HepG2 (cell line): ENCODE results near the gene CCER1. TPM values are rescaled to one million over a fixed set of nuclear protein-coding genes. Genes with fewer than 3 reads are reported as not detected.

Experiments used
- ATAC-seq: fragments of 200-7000 bp; cut with Tn5 transposase; 3 replicates; pipeline ENCODE4 v1.9.1; 2020; ENCODE audit warnings: mild to moderate bottlenecking, moderate library complexity
- BruUV-seq: library from RNA; stranded (reverse); fragments of 400-500 nt; replicated peaks from 2 replicates; lab custom pipeline; 2021; lab: Mats Ljungman, UMichigan
- CTCF ChIA-PET: fragments of 300-600 bp; formaldehyde crosslinking; extraction: SDS; loops from one replicate; lab custom pipeline; 2021; ENCODE audit warnings: low total read pairs, inconsistent platforms, low intra/inter-chr PET ratio; lab: Yijun Ruan, JAX
- POLR2A ChIA-PET: fragments of 350-600 bp; sonication (Branson Sonifier 250); formaldehyde crosslinking; loops from one replicate; lab custom pipeline; 2020; ENCODE audit warnings: antibody characterized with exemption, inconsistent platforms; lab: Yijun Ruan, JAX
- DNase-seq: peaks from one replicate; pipeline ENCODE4 v3.0.0-alpha.2; 2015; ENCODE audit warnings: low spot score
- FAIRE-seq: peaks from 3 replicates; lab custom pipeline; 2011; peaks lifted over from hg19 to GRCh38; lab: Jason Lieb, UNC
- H2AFZ ChIP-seq: one replicate; pipeline ENCODE4 v1.6.1; 2011; ENCODE audit warnings: low read length, inconsistent platforms
- H3K27ac ChIP-seq: fragments of 300-600 bp; 3 replicates; pipeline ENCODE4 v1.8.0; 2011; ENCODE audit warnings: mixed run types, mild to moderate bottlenecking, mixed read lengths, low read length, inconsistent platforms; ENCODE audit not compliant: insufficient read depth; ENCODE audit errors: extremely low read length
- H3K27me3 ChIP-seq, 2 experiments: fragments of 200-600 bp in 1 of 2; 2 replicates in 1 of 2; 3 replicates in 1 of 2; pipeline versions ENCODE4 v1.6.0 to v1.8.0; 2011; ENCODE audit warnings: low read length in 2 of 2, mild to moderate bottlenecking in 2 of 2, moderate library complexity in 2 of 2, inconsistent platforms in 1 of 2; ENCODE audit not compliant: insufficient read depth in 2 of 2, control insufficient read depth in 1 of 2
- H3K36me3 ChIP-seq, 2 experiments: fragments of 200-600 bp in 1 of 2; replicated peaks in 1 of 2; 2 replicates in 1 of 2; 3 replicates in 1 of 2; pipeline versions ENCODE4 v1.5.1 to v1.8.0; 2011; ENCODE audit warnings: low read length in 2 of 2, inconsistent platforms in 1 of 2; ENCODE audit not compliant: insufficient read depth in 2 of 2, control insufficient read depth in 1 of 2
- H3K4me1 ChIP-seq: 2 replicates; pipeline ENCODE4 v1.5.1; 2012; ENCODE audit warnings: low read length, inconsistent platforms; ENCODE audit not compliant: insufficient read depth
- H3K4me2 ChIP-seq: 2 replicates; pipeline ENCODE4 v1.6.0; 2011; ENCODE audit warnings: low read depth, low read length, inconsistent platforms
- H3K4me3 ChIP-seq, 3 experiments: fragments of 200-600 bp in 1 of 3; sonication (generic), shearing (Covaris generic) in 1 of 3; replicated peaks in 1 of 3; 2 replicates each; pipeline ENCODE4 v1.5.1; 2011 to 2016; ENCODE audit warnings: low read length in 3 of 3, inconsistent platforms in 2 of 3, low read depth in 2 of 3, mild to moderate bottlenecking in 2 of 3, control low read depth in 1 of 3, mixed read lengths in 1 of 3; ENCODE audit not compliant: insufficient read depth in 1 of 3
- H3K79me2 ChIP-seq: one replicate; pipeline ENCODE4 v1.6.1; 2011; ENCODE audit warnings: low read length, inconsistent platforms; ENCODE audit not compliant: insufficient read depth
- H3K9ac ChIP-seq: 2 replicates; pipeline ENCODE4 v1.6.0; 2011; ENCODE audit warnings: mild to moderate bottlenecking, low read depth, low read length, inconsistent platforms; ENCODE audit not compliant: insufficient read depth
- H3K9me3 ChIP-seq: 2 replicates; pipeline ENCODE4 v1.5.1; 2012; ENCODE audit warnings: mild to moderate bottlenecking, low read length
- H4K20me1 ChIP-seq: 2 replicates; pipeline ENCODE4 v1.6.0; 2011; ENCODE audit warnings: inconsistent platforms, mild to moderate bottlenecking, low read length, moderate library complexity; ENCODE audit not compliant: insufficient read depth
- DNMT1 ChIP-seq: sonication (generic); formaldehyde crosslinking; IDR thresholded peaks from 2 replicates; pipeline ENCODE4 v1.5.1; 2020; ENCODE audit warnings: mild to moderate bottlenecking, missing genetic modification reagents
- ETV6 ChIP-seq: sonication (generic); formaldehyde crosslinking; conservative IDR thresholded peaks from 2 replicates; pipeline ENCODE4 v1.4.0; 2020; ENCODE audit warnings: missing genetic modification reagents
- EZH2 ChIP-seq: conservative IDR thresholded peaks from 2 replicates; pipeline ENCODE4 v1.6.1; 2012; ENCODE audit warnings: mild to moderate bottlenecking, low read depth, low read length, moderate library complexity
- FOSL1 ChIP-seq: sonication (generic); formaldehyde crosslinking; IDR thresholded peaks from 2 replicates; pipeline ENCODE4 v1.9.0; 2021; ENCODE audit warnings: missing genetic modification reagents, borderline replicate concordance
- HMGXB3 ChIP-seq: sonication (generic); formaldehyde crosslinking; IDR thresholded peaks from 2 replicates; pipeline ENCODE4 v1.4.0; 2020; ENCODE audit warnings: missing genetic modification reagents, borderline replicate concordance
- NPAS2 ChIP-seq: sonication (generic); formaldehyde crosslinking; IDR thresholded peaks from 2 replicates; pipeline ENCODE4 v1.8.0; 2022; ENCODE audit warnings: mild to moderate bottlenecking, missing genetic modification reagents, borderline replicate concordance
- RORA ChIP-seq: sonication (generic); formaldehyde crosslinking; IDR thresholded peaks from 2 replicates; pipeline ENCODE4 v1.5.0; 2020; ENCODE audit warnings: mild to moderate bottlenecking, missing genetic modification reagents, moderate library complexity
- SMAD9 ChIP-seq: sonication (generic); formaldehyde crosslinking; IDR thresholded peaks from 2 replicates; pipeline ENCODE4 v1.5.1; 2020; ENCODE audit warnings: mild to moderate bottlenecking, missing genetic modification reagents
- ZBTB10 ChIP-seq: sonication (generic); formaldehyde crosslinking; IDR thresholded peaks from 2 replicates; pipeline ENCODE4 v1.4.0; 2020; ENCODE audit warnings: missing genetic modification reagents, borderline replicate concordance
- ZC3H4 ChIP-seq: sonication (generic); formaldehyde crosslinking; IDR thresholded peaks from 2 replicates; pipeline ENCODE4 v1.4.0; 2020; ENCODE audit warnings: missing genetic modification reagents, borderline replicate concordance
- ZNF264 ChIP-seq: sonication (generic); formaldehyde crosslinking; IDR thresholded peaks from 2 replicates; pipeline ENCODE4 v1.4.0; 2020; ENCODE audit warnings: missing genetic modification reagents
- ZNF317 ChIP-seq: sonication (generic); formaldehyde crosslinking; IDR thresholded peaks from 2 replicates; pipeline ENCODE4 v1.5.0; 2020; ENCODE audit warnings: mild to moderate bottlenecking, missing genetic modification reagents
- ZNF512B ChIP-seq: sonication (generic); formaldehyde crosslinking; IDR thresholded peaks from 2 replicates; pipeline ENCODE4 v1.5.1; 2020; ENCODE audit warnings: missing genetic modification reagents, mild to moderate bottlenecking, borderline replicate concordance
- ZNF75D ChIP-seq: sonication (generic); formaldehyde crosslinking; IDR thresholded peaks from 2 replicates; pipeline ENCODE4 v1.8.1; 2023; ENCODE audit warnings: missing genetic modification reagents, mild to moderate bottlenecking, borderline replicate concordance
- in situ Hi-C: cut with HindIII; loops from 2 replicates; pipeline ENCODE4 v1.10.0; 2017; ENCODE audit warnings: low pct_unique_long_range_greater_than_20kb; ENCODE audit not compliant: extremely low pct_ligation_motif_present
- intact Hi-C: fragments of 100-400 bp; cut with micrococcal nuclease; formaldehyde crosslinking; loops from one replicate; pipeline ENCODE4 v1.10.0; 2022; ENCODE audit not compliant: unreplicated experiment
- polyA plus RNA-seq, 8 experiments: library from polyadenylated mRNA; depleted of rRNA in 3 of 8; stranded (reverse) in 7 of 8; unstranded in 1 of 8; fragments of >200 nt; fragmentation: Illumina TruSeq in 4 of 8; extraction: Trizol in 4 of 8; gene quantifications; 2 replicates each; pipeline versions ENCODE4 v1.2.1 to v1.2.3, GENCODE V29; 2011 to 2016; ENCODE audit warnings: low read depth in 4 of 8, missing spikeins in 1 of 8, mixed read lengths in 1 of 8; ENCODE audit not compliant: insufficient read depth in 1 of 8
- total RNA-seq, 5 experiments: library from RNA; depleted of rRNA; stranded (reverse); fragments of >200 nt; fragmentation: Illumina TruSeq; extraction: Trizol; gene quantifications; 2 replicates each; pipeline ENCODE4 v1.2.3, GENCODE V29; 2016; ENCODE audit warnings: low read depth in 1 of 5

The CCER1 gene
- total and polyA plus RNA-seq, 2 of the 13 experiments (the other 11 are each of a cell fraction or from before 2014, with no cell fraction given) = not detected

GRCh38 chr12:90974286-90974685, 19.3 kb upstream of the CCER1 start (continued):
- no peak for TF ChIP-seq NPAS2 (CRISPR knock-in tag)
- TF ChIP-seq HMGXB3 (CRISPR knock-in tag) = no peak
- TF ChIP-seq RORA (CRISPR knock-in tag) = no peak

GRCh38 chr12:90972226-90972625, 17.2 kb upstream of the CCER1 start:
- no peaks in the 10 kb centered on the region for H4K20me1 ChIP-seq
- intact Hi-C loops (no loop called here), in situ Hi-C loops (loop anchor here (25.0 kb wide), 1 partner anchor 365 kb away; no protein-coding TSS in a partner anchor)
- no TSS peak for BruUV-seq
- H3K27ac ChIP-seq = no peak overlapping the region
- DNase-seq = no peak
- no peak overlapping the region for H3K4me2 ChIP-seq
- H2AFZ ChIP-seq = no peak overlapping the region
- no peaks in the 10 kb centered on the region for H3K36me3 ChIP-seq
- no peak for ATAC-seq
- H3K4me1 ChIP-seq = no peaks in the 10 kb centered on the region
- H3K9me3 ChIP-seq = no peaks in the 10 kb centered on the region
- CTCF ChIA-PET = no interaction called here
- H3K79me2 ChIP-seq = no peaks in the 10 kb centered on the region
- H3K27me3 ChIP-seq = no peaks in the 10 kb centered on the region
- POLR2A ChIA-PET = no interaction called here
- no peak overlapping the region for H3K4me3 ChIP-seq
- no peak overlapping the region for H3K9ac ChIP-seq
- no peak for FAIRE-seq
- TF ChIP-seq SMAD9 (CRISPR knock-in tag) (no peak), ZNF512B (no peak), ZNF264 (CRISPR knock-in tag) (no peak), DNMT1 (CRISPR knock-in tag) (no peak), ZBTB10 (CRISPR knock-in tag) (no peak), EZH2 (no peak), ZNF75D (CRISPR knock-in tag) (no peak), ETV6 (CRISPR knock-in tag) (no peak), ZC3H4 (CRISPR knock-in tag) (no peak), FOSL1 (CRISPR knock-in tag) (no peak), ZNF317 (CRISPR knock-in tag) (no peak)
